Putamen (tissue), 1 donor: ENCODE measurements around the gene FAM131A.

Experiments
- DNase-seq: peaks from one replicate; pipeline ENCODE4 v3.0.0-alpha.2; 2016; ENCODE audit warnings: low spot score

Gene FAM131A, protein sequence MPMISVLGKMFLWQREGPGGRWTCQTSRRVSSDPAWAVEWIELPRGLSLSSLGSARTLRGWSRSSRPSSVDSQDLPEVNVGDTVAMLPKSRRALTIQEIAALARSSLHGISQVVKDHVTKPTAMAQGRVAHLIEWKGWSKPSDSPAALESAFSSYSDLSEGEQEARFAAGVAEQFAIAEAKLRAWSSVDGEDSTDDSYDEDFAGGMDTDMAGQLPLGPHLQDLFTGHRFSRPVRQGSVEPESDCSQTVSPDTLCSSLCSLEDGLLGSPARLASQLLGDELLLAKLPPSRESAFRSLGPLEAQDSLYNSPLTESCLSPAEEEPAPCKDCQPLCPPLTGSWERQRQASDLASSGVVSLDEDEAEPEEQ

DNA sequence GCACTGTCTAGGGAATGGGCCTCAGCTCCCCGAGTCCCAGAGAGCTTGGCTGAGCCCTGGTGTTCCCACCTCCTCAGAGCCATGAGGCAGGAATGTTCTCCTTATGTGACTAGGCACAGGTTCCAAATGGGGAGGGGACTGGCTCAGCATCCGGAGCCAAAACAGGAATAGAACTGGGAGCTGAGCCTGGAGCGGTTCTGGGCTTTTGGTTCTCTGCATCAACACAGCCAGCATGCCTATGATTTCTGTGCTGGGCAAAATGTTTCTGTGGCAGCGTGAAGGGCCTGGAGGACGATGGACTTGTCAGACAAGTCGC lies at the start of gene FAM131A:
TSS of gene FAM131A (plus strand) at position 202 of the 316 bp plus-strand sequence. CDS start at position 233, 31 bp downstream.
- peak; percentile 70 for DNase-seq

DNA sequence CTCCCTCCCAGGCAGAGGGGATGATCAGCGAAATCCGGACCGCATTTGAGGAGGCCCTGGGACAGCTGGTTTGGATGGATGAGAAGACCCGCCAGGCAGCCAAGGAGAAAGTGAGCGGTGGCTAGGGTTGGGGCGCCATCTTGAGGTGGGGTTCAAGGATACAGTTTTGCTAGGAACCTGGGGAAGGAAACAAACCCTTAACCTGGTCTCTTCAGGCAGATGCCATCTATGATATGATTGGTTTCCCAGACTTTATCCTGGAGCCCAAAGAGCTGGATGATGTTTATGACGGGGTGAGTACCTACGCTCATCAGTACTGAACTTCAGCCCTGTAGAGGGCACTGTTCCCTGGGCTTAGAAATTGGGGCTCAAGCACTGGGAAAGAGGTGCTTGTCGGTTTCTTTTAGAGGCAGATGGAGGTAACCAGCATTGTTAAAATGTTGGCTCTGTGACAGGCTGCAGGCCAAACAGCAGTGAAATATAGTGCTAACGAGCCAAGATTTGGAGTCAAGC lies 47.9 kb upstream of the FAM131A start:
- DNase-seq = no peak

DNA sequence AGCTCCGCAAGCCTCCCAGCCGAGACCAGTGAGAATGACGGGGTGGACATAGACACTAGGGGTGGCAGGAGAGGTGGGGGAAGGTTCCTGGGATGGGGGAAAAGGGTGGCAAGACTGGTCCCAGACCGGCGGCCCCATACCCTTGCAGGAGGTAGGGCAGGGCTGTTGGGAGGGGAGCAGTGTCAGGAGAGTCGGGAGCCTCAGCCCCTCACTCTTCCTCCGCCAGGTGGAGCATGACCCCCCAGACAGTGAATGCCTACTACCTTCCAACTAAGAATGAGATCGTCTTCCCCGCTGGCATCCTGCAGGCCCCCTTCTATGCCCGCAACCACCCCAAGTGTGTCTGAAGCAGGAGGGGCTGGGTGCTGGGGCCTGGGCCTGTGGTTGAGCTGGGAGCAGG lies 47.1 kb upstream of the FAM131A start:
- DNase-seq = no peak

DNA sequence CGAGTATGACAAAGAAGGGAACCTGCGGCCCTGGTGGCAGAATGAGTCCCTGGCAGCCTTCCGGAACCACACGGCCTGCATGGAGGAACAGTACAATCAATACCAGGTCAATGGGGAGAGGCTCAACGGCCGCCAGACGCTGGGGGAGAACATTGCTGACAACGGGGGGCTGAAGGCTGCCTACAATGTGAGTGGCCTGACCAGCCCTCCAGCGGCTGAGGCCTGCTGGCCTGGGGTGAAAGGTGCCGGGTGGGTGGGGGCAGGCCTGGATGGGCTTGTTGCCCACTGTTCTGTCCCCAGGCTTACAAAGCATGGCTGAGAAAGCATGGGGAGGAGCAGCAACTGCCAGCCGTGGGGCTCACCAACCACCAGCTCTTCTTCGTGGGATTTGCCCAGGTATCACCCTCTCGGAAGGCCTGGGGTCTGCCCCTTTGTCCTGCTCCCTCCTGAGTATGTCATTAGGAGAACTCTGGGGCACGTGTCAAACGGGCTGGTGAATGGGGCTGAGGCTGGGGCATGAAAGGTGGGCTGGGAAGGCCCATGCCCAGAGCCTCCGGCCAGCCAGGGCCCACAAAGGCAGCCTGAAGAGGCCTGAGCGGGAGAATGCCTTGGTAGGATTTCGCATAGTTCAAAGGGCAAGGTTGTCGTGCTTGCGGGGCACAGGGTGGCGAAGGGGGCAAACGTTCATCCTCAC lies 46.2 kb upstream of the FAM131A start:
- DNase-seq = no peak

DNA sequence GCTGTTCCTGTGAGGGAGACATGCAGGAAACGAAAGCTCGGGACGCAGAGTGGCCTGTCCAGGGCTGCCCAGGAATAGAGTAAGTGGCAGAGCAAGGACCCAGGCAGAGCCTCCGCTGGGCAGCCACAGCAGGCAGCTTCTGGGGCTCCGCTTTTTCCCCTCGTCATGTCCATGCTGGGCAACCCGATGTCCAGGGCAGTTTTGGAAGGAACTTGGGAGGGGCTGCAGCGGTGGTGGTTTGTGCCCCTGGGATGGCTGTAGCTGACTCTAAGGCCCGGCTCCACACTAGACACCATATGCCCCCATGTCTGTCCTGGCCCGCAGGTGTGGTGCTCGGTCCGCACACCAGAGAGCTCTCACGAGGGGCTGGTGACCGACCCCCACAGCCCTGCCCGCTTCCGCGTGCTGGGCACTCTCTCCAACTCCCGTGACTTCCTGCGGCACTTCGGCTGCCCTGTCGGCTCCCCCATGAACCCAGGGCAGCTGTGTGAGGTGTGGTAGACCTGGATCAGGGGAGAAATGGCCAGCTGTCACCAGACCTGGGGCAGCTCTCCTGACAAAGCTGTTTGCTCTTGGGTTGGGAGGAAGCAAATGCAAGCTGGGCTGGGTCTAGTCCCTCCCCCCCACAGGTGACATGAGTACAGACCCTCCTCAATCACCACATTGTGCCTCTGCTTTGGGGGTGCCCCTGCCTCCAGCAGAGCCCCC lies 45.5 kb upstream of the FAM131A start:
- DNase-seq = no peak

DNA sequence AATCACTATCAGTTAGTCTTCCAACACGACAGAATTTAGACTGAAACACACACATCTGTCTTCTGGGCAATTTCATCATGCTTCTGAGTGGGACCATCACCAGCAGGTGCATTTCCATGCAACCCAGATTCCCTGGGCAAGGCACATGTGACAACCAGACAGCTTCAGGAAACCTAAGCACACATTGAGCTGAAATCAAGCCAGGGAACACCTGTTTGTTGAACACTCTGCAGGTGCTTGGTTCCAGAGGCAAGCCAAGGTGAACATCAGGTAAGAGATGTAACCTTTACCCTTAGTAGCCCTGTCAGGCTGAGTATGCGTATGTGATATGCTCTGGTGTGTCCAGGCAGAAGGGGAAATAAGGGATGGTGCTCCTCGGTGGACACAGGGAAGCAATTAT lies 41.6 kb upstream of the FAM131A start:
- DNase-seq = no peak

DNA sequence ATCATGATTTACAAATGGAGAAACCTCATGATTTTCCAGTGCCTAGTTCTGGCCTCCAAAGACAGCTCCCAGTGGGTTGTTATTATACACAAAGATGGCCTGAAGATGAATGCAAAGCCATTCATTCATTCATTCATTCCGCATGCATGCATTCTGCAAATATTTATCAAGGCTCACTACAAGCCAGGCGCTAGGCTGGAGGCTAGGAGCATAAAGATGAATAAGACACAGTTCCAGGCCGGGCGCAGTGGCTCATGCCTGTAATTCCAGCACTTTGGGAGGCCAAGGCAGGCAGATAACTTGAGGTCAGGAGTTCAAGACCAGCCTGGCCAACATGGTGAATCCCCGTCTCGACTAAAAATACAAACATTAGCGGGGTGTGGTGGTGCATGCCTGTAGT lies 40.8 kb upstream of the FAM131A start:
- DNase-seq = no peak

DNA sequence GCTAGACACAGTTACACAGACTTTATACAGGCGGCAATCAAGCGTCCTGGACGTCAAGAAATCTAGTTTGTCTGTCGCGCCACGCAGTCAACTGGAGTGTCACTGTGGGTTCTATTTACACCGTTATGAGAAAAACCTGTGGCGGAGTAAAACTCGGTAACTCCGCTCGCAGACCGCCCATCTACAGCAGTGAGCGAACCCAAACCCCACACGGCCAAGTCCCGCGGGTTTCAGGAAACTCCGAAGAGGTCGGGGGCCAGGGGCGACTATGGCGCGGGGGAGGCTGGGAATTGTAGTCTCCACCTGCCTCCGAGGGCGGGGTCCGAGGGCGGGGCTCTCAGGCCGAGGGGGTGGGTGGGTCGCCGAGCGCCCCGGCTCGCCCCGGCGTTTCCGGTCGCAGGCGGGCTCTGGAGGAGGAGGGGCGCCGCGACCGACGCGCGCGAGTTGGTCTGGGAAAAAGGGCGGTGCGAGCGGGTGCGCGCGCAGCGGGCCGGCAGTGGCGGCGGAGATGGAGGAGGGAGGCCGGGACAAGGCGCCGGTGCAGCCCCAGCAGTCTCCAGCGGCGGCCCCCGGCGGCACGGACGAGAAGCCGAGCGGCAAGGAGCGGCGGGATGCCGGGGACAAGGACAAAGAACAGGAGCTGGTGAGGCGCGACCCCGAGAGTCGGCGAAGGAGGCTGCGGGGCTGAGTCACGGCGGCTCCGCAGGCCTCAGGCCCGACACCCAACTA lies 38.5 kb upstream of the FAM131A start, which contains the start of gene PSMD2:
TSS of gene PSMD2 (plus strand) at position 483 of the 729 bp plus-strand sequence. CDS start at position 509, 26 bp downstream.
- DNase-seq = peak; percentile 97

DNA sequence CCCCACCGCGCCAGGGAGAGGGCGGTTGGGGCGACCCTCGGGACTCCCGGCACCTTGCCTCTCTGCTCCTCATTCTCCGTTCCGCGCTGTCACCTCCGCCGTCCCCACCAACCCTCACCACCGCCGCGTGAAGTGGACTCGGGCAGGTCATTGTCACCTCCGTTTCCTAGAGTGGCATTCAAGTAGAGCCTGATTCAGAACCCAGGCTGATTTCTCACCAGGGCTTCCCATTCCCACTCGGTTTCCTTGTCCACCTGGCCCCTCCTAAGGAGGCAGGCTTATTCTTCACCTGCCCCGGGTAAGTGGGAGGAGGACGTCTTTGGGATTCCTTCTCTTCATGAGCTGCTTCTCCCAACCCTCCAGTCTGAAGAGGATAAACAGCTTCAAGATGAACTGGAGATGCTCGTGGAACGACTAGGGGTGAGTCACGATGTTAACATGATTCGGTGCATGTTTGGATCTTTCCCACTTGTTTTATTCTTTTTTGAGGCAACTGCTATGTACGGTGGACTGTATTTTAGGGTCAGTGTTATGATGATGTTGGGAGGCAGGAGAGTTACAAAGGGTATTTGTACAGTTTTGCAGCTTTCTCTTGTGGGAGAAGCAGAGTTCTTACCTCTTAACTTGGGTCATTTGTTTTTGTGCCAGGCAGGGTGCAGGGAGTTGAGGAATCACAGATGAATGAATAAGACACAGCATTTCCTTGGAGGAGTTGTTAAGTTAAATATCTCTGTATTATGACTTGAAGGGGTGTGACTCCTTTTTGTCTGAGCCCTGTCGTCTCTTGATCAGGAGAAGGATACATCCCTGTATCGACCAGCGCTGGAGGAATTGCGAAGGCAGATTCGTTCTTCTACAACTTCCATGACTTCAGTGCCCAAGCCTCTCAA lies 37.7 kb upstream of the FAM131A start:
- DNase-seq = no peak

DNA sequence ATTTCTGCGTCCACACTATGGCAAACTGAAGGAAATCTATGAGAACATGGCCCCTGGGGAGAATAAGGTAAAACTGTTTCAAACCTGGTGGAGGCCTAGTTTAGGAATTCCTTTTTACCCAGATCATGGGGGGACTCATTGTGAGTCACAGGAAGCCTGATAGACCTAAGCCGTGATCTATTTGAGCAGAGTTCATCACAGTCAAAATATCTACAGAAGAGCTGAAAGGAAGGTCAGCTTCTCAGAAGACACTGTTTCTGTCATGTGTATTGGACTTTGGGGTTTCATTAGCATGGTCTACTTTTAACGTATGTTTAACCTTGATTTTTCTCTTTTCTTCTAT lies 37.1 kb upstream of the FAM131A start:
- DNase-seq = no peak

DNA sequence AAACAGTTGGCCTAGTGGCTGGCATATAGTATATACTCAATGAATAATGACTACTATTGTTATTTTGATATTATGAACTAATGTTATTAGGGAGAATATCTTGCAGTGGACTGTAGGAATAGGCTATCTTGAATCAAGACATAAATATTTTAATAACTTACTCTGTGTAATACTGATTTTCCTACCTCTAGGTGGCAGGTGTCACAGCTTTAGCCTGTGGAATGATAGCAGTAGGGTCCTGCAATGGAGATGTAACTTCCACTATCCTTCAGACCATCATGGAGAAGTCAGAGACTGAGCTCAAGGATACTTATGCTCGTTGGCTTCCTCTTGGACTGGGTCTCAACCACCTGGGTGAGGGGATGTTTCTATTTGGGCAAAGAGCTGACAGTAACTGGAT lies 31.8 kb upstream of the FAM131A start:
- DNase-seq = no peak

DNA sequence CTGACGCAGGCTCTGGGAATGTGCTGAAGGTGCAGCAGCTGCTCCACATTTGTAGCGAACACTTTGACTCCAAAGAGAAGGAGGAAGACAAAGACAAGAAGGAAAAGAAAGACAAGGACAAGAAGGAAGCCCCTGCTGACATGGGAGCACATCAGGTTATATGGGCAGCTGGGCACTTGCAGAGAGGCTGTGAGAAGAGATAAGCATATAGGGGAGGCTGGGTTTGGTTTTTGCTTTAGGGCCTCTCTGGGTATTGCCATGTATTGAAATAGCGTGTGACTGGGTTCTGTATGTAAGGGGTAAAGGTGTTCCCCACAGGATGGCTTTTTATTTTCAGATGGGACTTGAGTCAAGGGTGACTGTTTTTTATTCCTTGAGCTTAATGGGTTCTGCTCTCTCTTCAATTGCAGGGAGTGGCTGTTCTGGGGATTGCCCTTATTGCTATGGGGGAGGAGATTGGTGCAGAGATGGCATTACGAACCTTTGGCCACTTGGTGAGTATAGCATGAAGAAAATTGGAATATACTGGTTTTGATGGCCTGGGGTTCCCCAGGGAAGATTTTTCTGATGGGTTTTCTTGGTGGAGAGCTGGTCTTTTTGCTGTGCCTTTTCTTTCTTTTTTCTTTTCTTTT lies 30.9 kb upstream of the FAM131A start:
- no peak for DNase-seq

DNA sequence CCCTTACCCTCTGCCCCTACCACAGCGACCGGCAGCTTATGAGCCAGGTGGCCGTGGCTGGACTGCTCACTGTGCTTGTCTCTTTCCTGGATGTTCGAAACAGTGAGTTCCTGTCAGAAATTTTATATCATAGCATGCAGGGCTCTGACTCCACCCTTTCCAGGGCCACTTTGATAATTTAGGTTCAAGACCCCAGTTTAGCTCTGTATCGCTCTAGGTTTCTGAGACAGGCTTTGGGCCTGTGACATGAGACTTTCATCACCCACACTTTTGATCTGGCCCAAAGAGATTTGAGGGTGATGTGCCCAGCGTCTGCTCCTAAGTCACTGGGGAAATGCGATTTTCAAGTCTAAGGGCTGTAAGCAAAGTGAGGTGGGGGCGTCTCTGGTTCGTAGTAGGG lies 29.5 kb upstream of the FAM131A start:
- no peak for DNase-seq

DNA sequence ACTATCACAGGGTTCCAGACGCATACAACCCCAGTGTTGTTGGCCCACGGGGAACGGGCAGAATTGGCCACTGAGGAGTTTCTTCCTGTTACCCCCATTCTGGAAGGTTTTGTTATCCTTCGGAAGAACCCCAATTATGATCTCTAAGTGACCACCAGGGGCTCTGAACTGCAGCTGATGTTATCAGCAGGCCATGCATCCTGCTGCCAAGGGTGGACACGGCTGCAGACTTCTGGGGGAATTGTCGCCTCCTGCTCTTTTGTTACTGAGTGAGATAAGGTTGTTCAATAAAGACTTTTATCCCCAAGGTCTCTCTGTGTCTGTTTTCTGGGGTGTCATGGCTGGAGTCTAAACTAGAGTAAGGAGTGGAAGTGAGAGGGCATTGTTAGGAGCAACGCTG lies 28.7 kb upstream of the FAM131A start:
- DNase-seq = no peak

DNA sequence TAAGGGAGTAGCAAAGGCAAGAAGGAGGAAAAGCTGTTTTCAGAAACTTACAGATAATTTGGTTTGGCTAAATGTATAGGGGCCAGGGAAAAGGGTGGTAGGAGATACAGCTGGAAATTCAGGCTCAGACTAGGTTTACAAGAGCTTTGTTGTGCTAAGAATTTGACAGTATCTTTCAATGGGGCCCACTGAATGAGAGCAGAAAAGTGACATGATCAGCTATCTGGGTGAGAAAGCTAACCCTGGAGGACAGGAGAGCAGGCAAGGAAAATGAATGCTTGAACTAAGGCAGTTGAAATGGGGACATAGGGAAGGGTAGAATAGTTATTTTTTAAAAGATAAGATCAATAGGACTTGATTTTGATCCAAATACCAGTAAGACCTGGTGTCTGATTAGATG lies 25.8 kb upstream of the FAM131A start:
- DNase-seq = no peak

DNA sequence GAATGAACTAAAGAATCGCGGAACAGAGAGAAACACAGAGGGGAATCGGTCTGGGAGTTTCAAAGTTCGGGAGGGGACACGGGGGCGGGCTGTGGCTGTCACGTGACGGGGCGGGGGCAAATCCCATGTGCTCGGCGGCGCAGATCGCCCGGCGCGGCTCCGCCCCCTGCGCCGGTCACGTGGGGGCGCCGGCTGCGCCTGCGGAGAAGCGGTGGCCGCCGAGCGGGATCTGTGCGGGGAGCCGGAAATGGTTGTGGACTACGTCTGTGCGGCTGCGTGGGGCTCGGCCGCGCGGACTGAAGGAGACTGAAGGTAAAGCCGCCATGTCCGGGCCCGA lies 23.1 kb upstream of the FAM131A start, which contains the start of gene EIF4G1:
TSS of gene EIF4G1 (plus strand) at position 244 of the 337 bp plus-strand sequence. CDS start 1,191 bp downstream, outside the sequence.
- DNase-seq = peak; percentile 91

DNA sequence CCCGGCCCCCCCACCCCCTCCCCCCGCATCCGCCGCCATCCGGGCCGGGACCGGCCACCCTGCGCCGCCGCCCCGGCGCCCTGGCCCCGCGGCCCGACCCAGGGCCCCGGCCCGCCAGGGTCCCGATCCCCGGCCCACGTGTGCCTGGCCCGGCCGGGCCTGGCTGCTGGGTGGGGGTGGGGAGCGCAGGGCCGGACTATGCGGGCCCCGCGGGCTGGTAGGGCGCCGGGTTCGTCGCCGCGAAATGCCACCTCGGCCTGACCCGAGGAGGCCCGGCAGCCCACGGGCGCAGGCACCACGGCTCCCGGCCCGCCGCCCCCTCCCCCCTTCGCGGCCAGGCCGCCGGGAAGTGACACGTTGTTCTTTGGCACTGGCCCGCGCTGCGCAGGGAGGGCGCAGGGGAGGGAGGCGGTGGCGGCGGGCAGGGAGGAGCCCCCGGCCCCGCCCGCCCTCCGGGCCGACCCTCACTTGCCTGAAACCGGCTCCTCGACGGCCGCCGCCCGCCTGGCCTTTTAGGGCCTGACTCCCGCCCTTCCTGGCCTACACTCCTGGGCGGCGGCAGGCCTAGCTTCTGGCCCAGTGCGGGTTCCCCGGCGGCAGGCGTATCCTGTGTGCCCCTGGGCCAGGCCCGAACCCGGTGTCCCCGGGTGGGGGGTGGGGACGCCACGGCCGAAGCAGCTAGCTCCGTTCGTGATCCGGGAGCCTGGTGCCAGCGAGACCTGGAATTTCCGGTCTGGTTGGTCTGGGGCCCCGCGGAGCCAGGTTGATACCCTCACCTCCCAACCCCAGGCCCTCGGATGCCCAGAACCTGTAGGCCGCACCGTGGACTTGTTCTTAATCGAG lies 22.5 kb upstream of the FAM131A start:
- DNase-seq = peak; percentile 44

DNA sequence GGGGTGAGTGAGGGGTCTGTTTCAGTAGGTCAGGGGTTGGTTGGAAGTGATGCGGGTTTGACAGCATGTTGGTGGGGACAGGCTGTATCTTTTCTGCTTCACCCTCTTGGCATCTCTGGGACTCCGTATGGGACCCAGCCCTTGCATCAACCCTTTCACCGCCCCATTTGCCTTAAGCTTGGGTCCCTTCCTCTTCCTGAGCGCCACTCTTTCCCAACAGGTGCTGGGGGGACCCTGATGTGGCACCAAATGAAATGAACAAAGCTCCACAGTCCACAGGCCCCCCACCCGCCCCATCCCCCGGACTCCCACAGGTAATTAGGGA lies 21.9 kb upstream of the FAM131A start:
- no peak for DNase-seq

DNA sequence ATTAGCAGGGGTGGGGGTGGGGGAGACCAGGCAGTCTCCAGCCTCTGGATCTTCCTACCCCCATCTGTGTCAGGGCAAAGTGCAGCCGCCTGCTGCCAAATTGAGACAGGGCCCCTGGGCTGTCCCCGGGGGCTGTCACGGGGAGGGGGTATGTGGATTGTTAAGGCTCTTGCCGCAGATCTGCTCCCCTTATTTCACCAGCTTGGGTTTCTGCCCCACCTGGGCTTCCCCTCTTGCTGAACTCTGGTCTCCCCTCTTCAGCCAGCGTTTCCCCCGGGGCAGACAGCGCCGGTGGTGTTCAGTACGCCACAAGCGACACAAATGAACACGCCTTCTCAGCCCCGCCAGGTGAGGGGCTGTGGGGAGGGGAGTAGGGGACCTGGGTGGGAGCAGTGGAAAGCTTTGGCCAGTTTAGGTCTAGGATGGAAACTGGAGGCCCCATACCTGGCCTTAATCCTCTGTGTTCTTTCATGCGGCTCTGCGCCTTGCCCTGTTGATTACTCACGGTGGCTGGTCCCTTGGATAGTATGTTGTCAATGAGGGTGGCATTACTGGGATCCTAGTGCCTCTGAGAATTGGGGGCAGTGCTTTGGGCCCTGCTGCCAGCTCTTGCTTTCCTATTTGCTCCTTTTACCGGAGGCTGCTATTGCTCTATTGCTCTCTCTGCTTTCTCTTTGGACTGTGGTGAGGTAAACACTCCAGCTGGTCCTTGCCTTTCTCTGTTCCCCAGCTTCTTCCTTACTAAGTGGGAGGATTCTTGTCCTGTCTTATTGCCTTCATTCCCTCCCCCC lies 21.3 kb upstream of the FAM131A start:
- no peak for DNase-seq
